Right lobe of liver (tissue), 6 donors: ENCODE data around the gene GPC5. TPM values are rescaled to one million over a fixed set of nuclear protein-coding genes. Genes with fewer than 3 reads are reported as not detected.
A peak's percentile ranks its signal among the peaks of the same experiment; 100 is the strongest.

Experiments used
- ATAC-seq, 4 donors: fragments of 200-7000 bp; cut with Tn5 transposase; one replicate each; pipeline ENCODE4 v1.9.1; 2020; ENCODE audit warnings: mild to moderate bottlenecking in 4 of 4, moderate library complexity in 4 of 4
- DNase-seq, 3 donors: peaks; one replicate each; pipeline ENCODE4 v3.0.0-alpha.2; 2020
- H3K27ac ChIP-seq, 3 donors: fragments of 200-600 bp; one replicate each; pipeline ENCODE4 v1.8.0; 2022
- H3K27me3 ChIP-seq, 2 donors: fragments of 200-600 bp; one replicate each; pipeline ENCODE4 v1.8.0; 2022
- H3K36me3 ChIP-seq, 4 donors: fragments of 200-600 bp; sonication (generic) in 1 of 4; one replicate each; pipeline versions ENCODE4 v1.5.1 to v1.8.0; 2017 to 2022; ENCODE audit warnings: control low read depth in 1 of 4
- H3K4me1 ChIP-seq, 4 donors: fragments of 200-600 bp; sonication (generic) in 1 of 4; one replicate each; pipeline versions ENCODE4 v1.5.1 to v1.8.0; 2017 to 2022; ENCODE audit warnings: control low read depth in 1 of 4
- H3K4me3 ChIP-seq, 3 donors: fragments of 200-600 bp; one replicate each; pipeline ENCODE4 v1.8.0; 2022
- H3K9me3 ChIP-seq, 4 donors: fragments of 200-600 bp; sonication (generic) in 1 of 4; one replicate each; pipeline versions ENCODE4 v1.5.1 to v1.8.0; 2017 to 2022; ENCODE audit warnings: control low read depth in 1 of 4
- CTCF ChIP-seq, 4 donors: fragments of 200-600 bp in 3 of 4; fragments of 450-650 bp in 1 of 4; IDR thresholded peaks; one replicate each; pipeline versions ENCODE4 v1.5.1 to v1.8.0; 2016 to 2022; ENCODE audit warnings: antibody characterized with exemption in 4 of 4, mild to moderate bottlenecking in 2 of 4
- POLR2A ChIP-seq: fragments of 450-650 bp; IDR thresholded peaks from one replicate; pipeline ENCODE4 v1.6.1; 2017; ENCODE audit warnings: antibody characterized with exemption, mild to moderate bottlenecking
- WGBS: methylation state at CpG from one replicate; pipeline ENCODE4 v1.1.6; 2018; ENCODE audit warnings: low coverage, low lambda C conversion rate; ENCODE audit not compliant: insufficient coverage; ENCODE audit errors: missing lambda C conversion rate; 5-methylcytosine and 5-hydroxymethylcytosine counted together
- intact Hi-C, 2 donors: fragments of 100-400 bp; cut with DNase I; formaldehyde crosslinking; loops; one replicate each; pipeline versions ENCODE4 v1.11.2 to v1.14.1; 2022
- total RNA-seq, 6 experiments: library from RNA; depleted of rRNA in 2 of 6; stranded (reverse); fragments of >200 nt in 2 of 6; fragmentation: NEBNext Ultra II Directional in 3 of 6; extraction: Animal tissue kit (Norgen Biotek cat#: 25700) in 3 of 6; gene quantifications; one replicate each; pipeline versions ENCODE4 v1.1.0 to v1.2.4, GENCODE V29; 2016 to 2023
- donor health status: DM: no; HTN: yes; CAD: no.
- donor health status: DM: no; HTN: no; CAD: no.
- donor health status: DM: no; HTN: no; CAD: no.
- donor health status: DM: no; HTN: yes; CAD: no.
- donor health status: DM: no; HTN: yes; CAD: no.

GPC5 gene
- total RNA-seq, 6 experiments from 2014 or later: 0.12 to 0.99 (median 0.66) TPM

DNA sequence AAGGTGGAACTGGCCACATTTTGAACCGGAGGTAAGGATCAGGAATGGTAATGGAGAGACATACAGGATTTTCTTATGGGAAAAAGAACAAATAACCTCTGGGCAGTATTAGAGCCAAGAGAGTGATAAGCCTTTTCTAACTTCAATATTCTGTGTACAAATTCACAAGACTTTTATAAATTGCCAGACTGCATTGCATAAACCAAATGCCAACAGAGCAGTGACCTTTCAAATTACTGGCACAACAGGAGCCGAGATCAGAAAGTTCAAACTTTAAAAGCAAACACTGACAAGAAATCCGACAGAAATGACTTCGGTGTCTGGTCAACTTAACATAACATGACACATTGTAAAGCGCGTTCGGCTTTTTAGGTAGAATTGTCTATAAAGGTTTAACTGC, 737.1 kb downstream of the GPC5 start:
- Histone ChIP-seq H3K4me1 (peaks cover 0 to 33% (median 6%) of the 10 kb centered on the region in 4 donors), H3K27me3 (no peaks in the 10 kb centered on the region), H3K4me3 (peak overlapping the region in 1 of 3 donors; percentile 9), H3K9me3 (no peaks in the 10 kb centered on the region), H3K27ac (peak overlapping the region; percentile 26 to 78 (median 42)), H3K36me3 (no peaks in the 10 kb centered on the region)
- intact Hi-C loops: no loop called here
- TF ChIP-seq POLR2A: no peak
- TF ChIP-seq CTCF (IDR thresholded peaks at IDR 0.05): no peak
- ATAC-seq: peak; percentile 83 to 95 (median 86)
- 23% methylated on average over 7 of the region's 7 CpGs for WGBS
- peak in 1 of 3 donors; percentile 53 for DNase-seq

DNA sequence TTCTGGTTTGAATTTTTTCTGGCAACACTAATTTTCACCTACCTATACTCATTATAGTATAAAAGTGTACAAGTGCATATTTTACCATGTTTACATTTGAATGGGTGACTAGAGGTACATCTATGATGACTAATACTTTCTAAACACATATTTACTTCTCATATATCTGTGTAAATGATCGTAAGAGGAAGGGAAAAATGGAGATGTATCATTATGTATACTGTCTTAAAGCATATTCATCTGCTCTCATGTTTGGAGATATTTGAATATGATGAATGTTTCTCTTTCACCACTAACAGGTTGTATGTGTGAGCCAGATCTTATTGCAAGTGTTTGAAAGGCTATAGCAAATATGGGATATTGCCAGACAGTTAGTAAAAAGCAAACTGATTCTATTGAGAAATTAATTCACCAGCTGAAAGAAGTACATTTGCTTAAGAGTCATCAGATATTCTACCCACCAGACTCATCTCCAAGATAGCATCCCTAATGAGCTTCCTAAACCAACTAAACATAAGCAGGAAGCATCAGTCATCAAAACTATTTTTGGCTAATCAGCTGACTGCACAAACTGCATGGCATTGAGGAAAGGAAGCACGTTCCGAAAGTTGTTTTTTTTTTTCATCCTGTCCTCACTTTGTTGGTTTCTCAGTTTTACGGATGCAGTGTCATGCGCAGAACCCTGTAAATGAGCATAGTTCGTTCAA, 738.2 kb downstream of the GPC5 start:
- no peak overlapping the region for H3K4me3 ChIP-seq
- no peaks in the 10 kb centered on the region for H3K9me3 ChIP-seq
- H3K27ac ChIP-seq: peak overlapping the region; percentile 13 to 78 (median 28)
- no peaks in the 10 kb centered on the region for H3K36me3 ChIP-seq
- DNase-seq: no peak
- H3K27me3 ChIP-seq: no peaks in the 10 kb centered on the region
- peaks cover 0 to 33% (median 6%) of the 10 kb centered on the region in 4 donors for H3K4me1 ChIP-seq
- ATAC-seq: peak; percentile 34 to 60 (median 44)
- TF ChIP-seq POLR2A (no peak), CTCF (IDR thresholded peaks at IDR 0.05) (no peak)
- WGBS: 31% methylated on average over 6 of the region's 6 CpGs
- intact Hi-C loops: no loop called here

DNA sequence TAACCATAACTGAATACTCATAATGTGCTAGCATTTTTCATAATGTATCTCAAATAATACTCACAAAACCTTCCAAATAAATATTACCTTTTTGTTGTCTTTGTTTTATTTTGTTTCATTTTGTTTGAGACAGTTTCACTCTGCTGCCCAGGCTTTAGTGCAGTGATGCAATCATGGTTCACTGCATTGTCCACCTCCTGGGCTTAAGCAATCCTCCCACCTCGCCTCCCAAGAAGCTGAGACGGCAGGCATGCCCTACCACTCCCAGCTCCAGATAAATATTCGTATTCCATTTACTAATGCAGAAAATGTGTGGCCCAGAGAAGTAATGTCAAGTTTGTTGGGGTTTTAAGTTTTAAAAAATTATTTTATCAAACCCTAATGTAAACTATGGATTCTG, 739.1 kb downstream of the GPC5 start:
- peak; percentile 60 to 74 (median 72) for ATAC-seq
- intact Hi-C loops: no loop called here
- Histone ChIP-seq H3K27ac (peak overlapping the region in 2 of 3 donors; percentile 28 to 78), H3K27me3 (no peaks in the 10 kb centered on the region), H3K4me3 (no peak overlapping the region), H3K36me3 (no peaks in the 10 kb centered on the region), H3K9me3 (no peaks in the 10 kb centered on the region), H3K4me1 (peaks cover 0 to 33% (median 6%) of the 10 kb centered on the region in 4 donors)
- no peak for TF ChIP-seq CTCF (IDR thresholded peaks at IDR 0.05)
- TF ChIP-seq POLR2A: no peak
- 16% methylated on average over 3 of the region's 3 CpGs for WGBS
- DNase-seq: peak; percentile 20 to 62 (median 56)

DNA sequence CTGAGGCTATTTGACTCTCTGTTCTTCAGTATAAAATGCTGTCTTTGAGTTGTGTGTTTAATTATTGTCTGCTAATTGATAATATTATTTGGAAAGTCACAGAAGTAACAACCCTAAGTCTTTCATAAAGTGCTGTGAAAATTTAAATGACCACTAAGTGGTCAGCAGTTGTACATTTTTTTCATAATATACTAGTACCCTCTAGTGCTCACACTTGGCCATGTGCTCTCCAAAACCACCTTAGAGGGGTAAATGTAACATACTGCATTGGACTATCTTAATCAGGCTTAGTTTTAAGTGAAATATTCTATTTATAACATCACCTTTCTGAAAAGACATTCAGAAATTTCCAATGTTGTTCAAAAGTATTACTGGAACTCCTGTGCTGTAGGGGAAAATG, 745.3 kb downstream of the GPC5 start:
- Histone ChIP-seq H3K4me3 (no peak overlapping the region), H3K9me3 (no peaks in the 10 kb centered on the region), H3K4me1 (peaks cover 0 to 9% (median 0%) of the 10 kb centered on the region in 4 donors), H3K36me3 (no peaks in the 10 kb centered on the region), H3K27ac (no peak overlapping the region), H3K27me3 (no peaks in the 10 kb centered on the region)
- intact Hi-C loops: no loop called here
- TF ChIP-seq POLR2A (no peak), CTCF (IDR thresholded peaks at IDR 0.05) (peak; percentile 28 to 45 (median 40))
- peak; percentile 82 to 91 (median 88) for ATAC-seq
- DNase-seq: no peak
